ENCODE data around the gene MMAB. TPM values are rescaled to one million over a fixed set of nuclear protein-coding genes. Genes with fewer than 3 reads are reported as not detected.

Gene MMAB
- total RNA-seq, 1 experiment from 2014 or later, result 32.8 TPM

DNA sequence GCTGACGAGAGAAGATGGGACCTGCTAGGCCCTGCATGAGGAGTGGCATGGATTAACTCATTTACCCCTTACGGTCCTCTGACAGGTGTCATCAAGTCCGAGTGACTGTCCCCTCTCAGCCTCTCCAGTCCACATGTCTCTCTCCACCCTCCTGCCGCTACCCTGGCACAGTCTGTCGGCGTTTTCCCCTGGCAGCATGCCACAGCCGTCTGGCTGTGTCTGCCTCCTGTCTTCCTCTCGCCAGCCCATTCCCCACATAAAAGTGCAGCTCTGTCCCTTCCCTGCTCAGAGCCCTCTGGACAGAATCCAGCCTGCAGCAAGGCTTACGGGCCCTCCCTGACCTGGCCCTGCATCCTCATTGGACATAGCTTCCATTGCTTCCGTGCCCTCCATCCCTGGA is 50.2 kb downstream of the MMAB start:
- H3K36me3 ChIP-seq (replicated peaks; ENCODE audit: control insufficient read depth, insufficient read depth, low read length), result peaks cover 7% of the 10 kb centered on the region
- DNase-seq, result no peak
- H3K4me3 ChIP-seq (ENCODE audit: insufficient read depth, low read depth, low read length), result no peak overlapping the region
- no peaks in the 10 kb centered on the region for H3K27me3 ChIP-seq (ENCODE audit: control insufficient read depth, insufficient read depth, low read length)

GRCh38 chr12:109521831-109522230 is 51.5 kb downstream of the MMAB start:
- DNase-seq, result no peak
- H3K36me3 ChIP-seq (replicated peaks; ENCODE audit: control insufficient read depth, insufficient read depth, low read length), result peaks cover 5% of the 10 kb centered on the region
- no peaks in the 10 kb centered on the region for H3K27me3 ChIP-seq (ENCODE audit: control insufficient read depth, insufficient read depth, low read length)
- H3K4me3 ChIP-seq (ENCODE audit: insufficient read depth, low read depth, low read length), result no peak overlapping the region

GRCh38 chr12:109519787-109520186 is 53.5 kb downstream of the MMAB start:
- Histone ChIP-seq H3K36me3 (replicated peaks; ENCODE audit: control insufficient read depth, insufficient read depth, low read length) (peaks cover 5% of the 10 kb centered on the region), H3K27me3 (ENCODE audit: control insufficient read depth, insufficient read depth, low read length) (no peaks in the 10 kb centered on the region), H3K4me3 (ENCODE audit: insufficient read depth, low read depth, low read length) (no peak overlapping the region)
- DNase-seq, result no peak

- Histone ChIP-seq H3K36me3 (replicated peaks; ENCODE audit: control insufficient read depth, insufficient read depth, low read length) (peaks cover 5% of the 10 kb centered on the region), H3K4me3 (ENCODE audit: insufficient read depth, low read depth, low read length) (no peak overlapping the region), H3K27me3 (ENCODE audit: control insufficient read depth, insufficient read depth, low read length) (no peaks in the 10 kb centered on the region)
- DNase-seq, result peak; percentile 87
Measured at GRCh38 chr12:109518820-109519665, 54.3 kb downstream of the MMAB start.

GRCh38 chr12:109517619-109518018 is 55.7 kb downstream of the MMAB start:
- no peak overlapping the region for H3K4me3 ChIP-seq (ENCODE audit: insufficient read depth, low read depth, low read length)
- H3K36me3 ChIP-seq (replicated peaks; ENCODE audit: control insufficient read depth, insufficient read depth, low read length), result peaks cover 5% of the 10 kb centered on the region
- H3K27me3 ChIP-seq (ENCODE audit: control insufficient read depth, insufficient read depth, low read length), result no peaks in the 10 kb centered on the region
- no peak for DNase-seq

DNA sequence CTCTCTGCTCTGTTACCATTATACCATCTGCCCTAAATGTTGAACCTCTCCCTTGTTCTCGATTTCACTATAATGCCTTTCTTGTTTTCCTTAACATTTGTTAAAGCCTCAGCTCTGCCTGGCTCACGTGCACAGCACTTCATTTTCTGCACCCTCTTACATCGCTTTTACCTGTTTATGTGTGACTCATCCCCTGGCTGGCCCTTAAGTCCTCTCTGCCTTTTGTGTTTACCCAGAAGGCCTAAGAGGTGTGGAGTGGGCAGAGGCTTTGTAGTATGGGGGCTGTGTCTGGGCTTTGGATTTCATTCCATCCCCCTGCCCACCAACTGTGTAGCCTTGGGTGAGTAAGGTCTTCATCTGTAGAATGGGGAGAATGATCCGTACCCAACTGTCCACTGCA is 59.3 kb downstream of the MMAB start:
- no peak overlapping the region for H3K4me3 ChIP-seq (ENCODE audit: insufficient read depth, low read depth, low read length)
- H3K36me3 ChIP-seq (replicated peaks; ENCODE audit: control insufficient read depth, insufficient read depth, low read length), result peaks cover 6% of the 10 kb centered on the region
- H3K27me3 ChIP-seq (ENCODE audit: control insufficient read depth, insufficient read depth, low read length), result no peaks in the 10 kb centered on the region
- no peak for DNase-seq

- no peak for DNase-seq
- Histone ChIP-seq H3K4me3 (ENCODE audit: insufficient read depth, low read depth, low read length) (no peak overlapping the region), H3K36me3 (replicated peaks; ENCODE audit: control insufficient read depth, insufficient read depth, low read length) (peaks cover 6% of the 10 kb centered on the region), H3K27me3 (ENCODE audit: control insufficient read depth, insufficient read depth, low read length) (no peaks in the 10 kb centered on the region)
Measured at GRCh38 chr12:109513051-109513450, 60.3 kb downstream of the MMAB start.

DNA sequence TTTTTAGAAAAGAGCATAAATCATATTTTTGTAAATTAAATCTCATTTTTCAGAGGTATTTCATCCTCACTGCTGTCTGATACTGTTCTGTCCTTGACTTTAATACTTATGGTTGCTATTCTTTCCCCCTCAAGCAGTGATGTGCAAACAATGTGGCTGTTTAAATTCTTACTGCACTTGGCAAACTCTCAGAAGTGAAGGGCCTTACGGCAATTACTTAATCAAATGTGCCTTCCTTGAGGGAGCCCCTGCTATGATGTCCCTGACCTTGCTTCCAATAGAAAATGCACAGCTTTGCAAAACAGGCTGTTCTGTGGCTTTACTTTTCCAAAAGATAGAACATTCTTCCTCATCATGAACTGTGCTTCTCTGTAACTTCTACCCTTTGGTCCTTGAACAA is 60.7 kb downstream of the MMAB start:
- Histone ChIP-seq H3K36me3 (replicated peaks; ENCODE audit: control insufficient read depth, insufficient read depth, low read length) (peaks cover 6% of the 10 kb centered on the region), H3K27me3 (ENCODE audit: control insufficient read depth, insufficient read depth, low read length) (no peaks in the 10 kb centered on the region), H3K4me3 (ENCODE audit: insufficient read depth, low read depth, low read length) (no peak overlapping the region)
- no peak for DNase-seq

DNA sequence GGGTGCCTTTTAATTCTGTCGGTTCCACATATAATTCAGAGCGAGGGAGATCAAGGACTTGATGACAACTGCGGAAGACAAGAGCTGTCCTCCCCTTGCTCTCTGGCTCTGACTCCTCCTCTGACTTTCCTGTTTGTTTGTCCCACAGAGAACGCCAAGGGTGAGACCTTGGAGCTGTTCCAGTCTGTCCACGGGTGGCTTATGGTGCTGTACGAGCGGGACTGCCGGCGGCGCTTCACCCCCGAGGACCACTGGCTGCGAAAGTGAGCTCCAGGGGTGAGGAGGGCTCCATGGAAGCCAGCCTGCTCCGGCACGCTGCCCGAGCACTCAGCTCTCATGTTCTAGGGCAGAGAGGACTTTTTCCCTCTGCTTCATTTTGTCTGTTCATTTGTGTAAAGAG is 63.1 kb downstream of the MMAB start:
- Histone ChIP-seq H3K4me3 (ENCODE audit: insufficient read depth, low read depth, low read length) (no peak overlapping the region), H3K36me3 (replicated peaks; ENCODE audit: control insufficient read depth, insufficient read depth, low read length) (peaks cover 10% of the 10 kb centered on the region), H3K27me3 (ENCODE audit: control insufficient read depth, insufficient read depth, low read length) (no peaks in the 10 kb centered on the region)
- DNase-seq, result no peak

- H3K27me3 ChIP-seq (ENCODE audit: control insufficient read depth, insufficient read depth, low read length), result no peaks in the 10 kb centered on the region
- H3K36me3 ChIP-seq (replicated peaks; ENCODE audit: control insufficient read depth, insufficient read depth, low read length), result peaks cover 15% of the 10 kb centered on the region
- DNase-seq, result no peak
- H3K4me3 ChIP-seq (ENCODE audit: insufficient read depth, low read depth, low read length), result no peak overlapping the region
Measured at GRCh38 chr12:109504068-109504467, 69.2 kb downstream of the MMAB start.

Other genes with a start within 250 kb of the MMAB start
- gene MYO1H, start 225.6 kb downstream of the MMAB start, total RNA-seq (2014; rRNA removed; shearing (Covaris generic)), result 0.04 TPM in 1 of 2 replicates, not detected in the other
- 25.8 and 28.9 TPM in 2 replicates for gene KCTD10, start 96.2 kb downstream of the MMAB start, total RNA-seq (2014; rRNA removed; shearing (Covaris generic))
- 17.0 and 30.8 TPM in 2 replicates for gene UBE3B, start 95.9 kb downstream of the MMAB start, total RNA-seq (2014; rRNA removed; shearing (Covaris generic))
- gene MVK, start 290 bp upstream of the MMAB start, total RNA-seq (2014; rRNA removed; shearing (Covaris generic)), result 33.4 and 47.1 TPM in 2 replicates
- gene FAM222A, start 140.3 kb upstream of the MMAB start, total RNA-seq (2014; rRNA removed; shearing (Covaris generic)), result 2.5 and 3.7 TPM in 2 replicates